ENCODE results near the gene CASK. TPM values are rescaled to one million over a fixed set of nuclear protein-coding genes. Genes with fewer than 3 reads are reported as not detected.

CASK gene
- total RNA-seq, 1 donor from 2014 or later = 41.0 TPM

DNA sequence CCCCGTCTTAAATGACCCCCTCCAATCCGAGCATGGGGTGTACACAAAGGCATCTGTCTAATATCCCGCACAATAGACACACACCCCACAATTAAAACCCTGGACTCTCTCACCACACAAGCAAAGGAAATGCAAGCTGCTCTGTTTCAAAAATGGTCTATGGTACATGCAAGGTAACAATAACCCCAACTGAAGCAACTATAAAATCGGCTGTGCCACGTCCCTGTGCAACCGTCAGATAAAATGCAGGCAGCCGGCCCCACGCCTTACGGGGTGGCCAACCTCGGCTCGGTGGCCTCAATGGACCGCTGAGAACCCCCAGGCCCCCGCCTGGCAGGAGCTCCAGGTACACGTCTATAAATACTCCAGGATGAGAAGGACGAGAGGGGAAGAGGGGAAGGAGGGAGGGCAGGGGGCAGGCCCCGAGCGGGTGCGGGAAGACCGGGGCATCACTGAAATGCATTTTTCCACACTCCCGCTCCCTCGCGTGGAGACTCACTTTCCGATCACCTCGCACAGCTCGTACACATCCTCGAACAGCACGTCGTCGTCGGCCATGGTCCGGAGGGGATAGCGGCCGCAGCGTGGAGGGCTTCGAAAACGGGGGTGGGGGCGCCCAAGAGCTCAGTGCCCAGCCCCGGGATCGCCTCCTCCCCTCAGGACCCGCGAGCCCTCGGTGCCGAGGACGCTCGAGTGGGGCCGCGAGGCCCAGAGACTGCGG lies 763 bp downstream of the CASK start:
- no peak for TF ChIP-seq POLR2AphosphoS5 (IDR thresholded peaks at IDR 0.05; ENCODE audit: insufficient read depth in 1 of 2, low read depth in 1 of 2)
- TF ChIP-seq, protein P1, sequence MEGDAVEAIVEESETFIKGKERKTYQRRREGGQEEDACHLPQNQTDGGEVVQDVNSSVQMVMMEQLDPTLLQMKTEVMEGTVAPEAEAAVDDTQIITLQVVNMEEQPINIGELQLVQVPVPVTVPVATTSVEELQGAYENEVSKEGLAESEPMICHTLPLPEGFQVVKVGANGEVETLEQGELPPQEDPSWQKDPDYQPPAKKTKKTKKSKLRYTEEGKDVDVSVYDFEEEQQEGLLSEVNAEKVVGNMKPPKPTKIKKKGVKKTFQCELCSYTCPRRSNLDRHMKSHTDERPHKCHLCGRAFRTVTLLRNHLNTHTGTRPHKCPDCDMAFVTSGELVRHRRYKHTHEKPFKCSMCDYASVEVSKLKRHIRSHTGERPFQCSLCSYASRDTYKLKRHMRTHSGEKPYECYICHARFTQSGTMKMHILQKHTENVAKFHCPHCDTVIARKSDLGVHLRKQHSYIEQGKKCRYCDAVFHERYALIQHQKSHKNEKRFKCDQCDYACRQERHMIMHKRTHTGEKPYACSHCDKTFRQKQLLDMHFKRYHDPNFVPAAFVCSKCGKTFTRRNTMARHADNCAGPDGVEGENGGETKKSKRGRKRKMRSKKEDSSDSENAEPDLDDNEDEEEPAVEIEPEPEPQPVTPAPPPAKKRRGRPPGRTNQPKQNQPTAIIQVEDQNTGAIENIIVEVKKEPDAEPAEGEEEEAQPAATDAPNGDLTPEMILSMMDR (IDR thresholded peaks at IDR 0.05) = no peak
- no peak for TF ChIP-seq POLR2A (IDR thresholded peaks at IDR 0.05)
- intact Hi-C loops (cut with DNase I) = no loop called here
- DNase-seq (ENCODE audit: extremely low spot score in 2 of 2) = no peak
- no peaks in the 10 kb centered on the region for H3K36me3 ChIP-seq
- peak overlapping the region; percentile 74 for H3K27ac ChIP-seq
- no peaks in the 10 kb centered on the region for H3K4me1 ChIP-seq
- peak overlapping the region; percentile 58 to 62 for H3K4me3 ChIP-seq
- H3K9me3 ChIP-seq = no peaks in the 10 kb centered on the region
- H3K27me3 ChIP-seq = no peaks in the 10 kb centered on the region

DNA sequence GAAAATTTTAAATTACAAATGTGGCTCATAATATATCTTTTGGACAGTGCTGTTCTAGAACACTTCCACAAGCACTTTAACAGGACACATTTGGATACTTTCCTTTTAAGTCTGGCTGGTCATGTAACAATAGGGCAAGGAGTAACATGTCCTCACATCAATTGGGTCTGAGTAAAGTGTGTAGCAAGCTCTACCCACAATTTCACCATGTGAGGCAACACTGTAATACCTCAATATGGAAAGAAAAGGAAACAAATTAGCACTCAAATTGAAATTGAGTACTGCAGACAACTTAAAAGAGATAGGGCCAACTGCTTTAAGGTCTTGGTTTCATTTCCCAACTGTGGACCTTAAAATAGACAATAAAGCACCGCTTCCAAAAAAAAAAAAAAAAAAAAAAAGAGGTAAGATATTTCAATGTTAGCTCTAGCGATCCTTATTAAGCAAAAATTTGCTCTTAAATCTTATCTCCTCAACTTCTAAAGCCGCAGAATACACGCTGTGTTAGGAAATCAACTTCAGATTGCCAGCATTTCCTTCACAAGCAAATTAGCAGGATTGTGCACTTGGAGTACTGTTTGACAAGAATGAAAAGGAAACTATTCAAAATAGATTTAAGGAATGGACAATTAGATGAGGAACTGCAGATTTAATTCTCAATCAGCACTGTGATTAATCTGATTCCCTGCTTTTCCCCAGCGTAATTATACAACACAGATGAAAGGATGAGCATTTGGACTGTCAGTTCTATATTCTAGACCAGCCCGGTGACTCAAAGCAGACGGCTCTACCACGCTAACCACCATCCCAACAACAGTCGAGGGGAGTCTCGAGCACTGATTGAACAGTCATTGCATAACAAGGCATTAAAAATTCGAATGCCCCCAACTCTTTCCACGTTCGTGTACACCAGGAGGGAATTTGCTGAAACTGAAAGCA lies 1.6 kb downstream of the CASK start:
- intact Hi-C loops (cut with DNase I) = no loop called here
- TF ChIP-seq POLR2A (IDR thresholded peaks at IDR 0.05) (no peak), POLR2AphosphoS5 (IDR thresholded peaks at IDR 0.05; ENCODE audit: insufficient read depth in 1 of 2, low read depth in 1 of 2) (no peak)
- TF ChIP-seq, protein P1 (IDR thresholded peaks at IDR 0.05) = no peak
- Histone ChIP-seq H3K4me1 (no peaks in the 10 kb centered on the region), H3K27ac (peak overlapping the region; percentile 74), H3K27me3 (no peaks in the 10 kb centered on the region), H3K4me3 (peak overlapping the region; percentile 58 to 62), H3K9me3 (no peaks in the 10 kb centered on the region), H3K36me3 (no peaks in the 10 kb centered on the region)
- DNase-seq (ENCODE audit: extremely low spot score in 2 of 2) = no peak

DNA sequence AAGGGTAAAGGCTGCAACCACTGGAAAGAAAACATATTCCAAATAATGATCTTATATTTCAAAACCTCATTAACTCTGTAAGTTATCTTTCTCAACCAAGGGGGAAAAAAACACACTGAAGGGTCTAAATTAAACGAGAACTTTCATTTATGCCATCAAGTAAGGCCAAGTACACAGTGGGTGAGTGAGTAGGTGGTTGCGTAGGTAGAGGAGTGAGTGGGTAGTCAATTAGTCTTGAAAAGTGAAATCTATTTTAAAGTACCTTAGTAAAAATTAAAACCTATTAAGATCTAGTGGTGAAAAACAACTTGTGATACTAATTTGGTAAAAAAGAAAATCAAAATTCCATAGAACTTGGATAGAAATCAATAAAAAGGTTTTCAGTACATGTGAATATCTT lies 3.5 kb downstream of the CASK start:
- Histone ChIP-seq H3K27me3 (no peaks in the 10 kb centered on the region), H3K27ac (no peak overlapping the region), H3K4me1 (no peaks in the 10 kb centered on the region), H3K4me3 (no peak overlapping the region), H3K36me3 (no peaks in the 10 kb centered on the region), H3K9me3 (no peaks in the 10 kb centered on the region)
- intact Hi-C loops (cut with DNase I) = no loop called here
- no peak for DNase-seq (ENCODE audit: extremely low spot score in 2 of 2)
- TF ChIP-seq POLR2A (IDR thresholded peaks at IDR 0.05) (no peak), POLR2AphosphoS5 (IDR thresholded peaks at IDR 0.05; ENCODE audit: insufficient read depth in 1 of 2, low read depth in 1 of 2) (no peak)
- TF ChIP-seq, protein P1 (IDR thresholded peaks at IDR 0.05) = no peak

DNA sequence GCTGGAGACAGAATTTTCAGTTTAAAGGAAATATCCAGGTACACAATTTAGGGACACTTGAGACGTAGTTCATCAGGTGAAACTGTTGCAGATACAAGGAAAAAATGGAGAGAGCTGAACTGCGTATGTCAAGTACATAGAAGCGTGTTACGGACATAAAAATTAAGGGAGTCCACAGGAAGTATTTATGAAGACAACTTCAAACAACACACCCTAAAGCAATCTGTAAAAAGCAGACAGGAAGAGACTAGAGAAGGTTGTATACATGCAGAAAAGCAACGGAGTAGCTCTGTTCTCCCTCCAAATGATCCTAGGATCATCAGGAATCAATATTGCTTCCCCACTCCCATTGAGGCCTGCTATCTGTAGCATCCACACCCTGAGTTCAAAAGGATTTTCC lies 5.8 kb downstream of the CASK start:
- Histone ChIP-seq H3K4me3 (no peak overlapping the region), H3K27ac (no peak overlapping the region), H3K36me3 (no peaks in the 10 kb centered on the region), H3K27me3 (no peaks in the 10 kb centered on the region), H3K4me1 (no peaks in the 10 kb centered on the region), H3K9me3 (no peaks in the 10 kb centered on the region)
- TF ChIP-seq, protein P1 (IDR thresholded peaks at IDR 0.05) = no peak
- TF ChIP-seq POLR2AphosphoS5 (IDR thresholded peaks at IDR 0.05; ENCODE audit: insufficient read depth in 1 of 2, low read depth in 1 of 2) (no peak), POLR2A (IDR thresholded peaks at IDR 0.05) (no peak)
- no peak for DNase-seq (ENCODE audit: extremely low spot score in 2 of 2)
- intact Hi-C loops (cut with DNase I) = no loop called here
